Left ventricle myocardium inferior (tissue), 1 donor: ENCODE data around the gene SH3PXD2B. TPM values are rescaled to one million over a fixed set of nuclear protein-coding genes. Genes with fewer than 3 reads are reported as not detected.

ENCODE experiments used
- DNase-seq: peaks from one replicate; pipeline ENCODE4 v3.0.0-alpha.2; 2020
- H3K27ac ChIP-seq: fragments of 200-600 bp; replicated peaks from 2 replicates; pipeline ENCODE4 v1.8.0; 2021
- H3K27me3 ChIP-seq: fragments of 200-600 bp; 2 replicates; pipeline ENCODE4 v1.8.0; 2021; ENCODE audit warnings: low read depth
- H3K36me3 ChIP-seq: fragments of 200-600 bp; 2 replicates; pipeline ENCODE4 v1.8.0; 2021
- H3K4me1 ChIP-seq: fragments of 200-600 bp; 2 replicates; pipeline ENCODE4 v1.8.0; 2021
- H3K4me3 ChIP-seq: fragments of 200-600 bp; 2 replicates; pipeline ENCODE4 v1.8.0; 2021; ENCODE audit warnings: mild to moderate bottlenecking, moderate library complexity
- H3K9me3 ChIP-seq: fragments of 200-600 bp; replicated peaks from 2 replicates; pipeline ENCODE4 v1.8.0; 2021
- intact Hi-C: fragments of 100-400 bp; cut with micrococcal nuclease; formaldehyde crosslinking; loops from one replicate; pipeline ENCODE4 v1.11.0; 2022
- total RNA-seq: library from RNA; stranded (reverse); fragmentation: NEBNext Ultra II Directional; extraction: Animal tissue kit (Norgen Biotek cat#: 25700); gene quantifications from one replicate; pipeline ENCODE4 v1.2.1, GENCODE V29; 2021
- TF ChIP-seq, protein P1 (sequence below): fragments of 200-600 bp; IDR thresholded peaks from 2 replicates; pipeline ENCODE4 v1.8.0; 2021; ENCODE audit warnings: antibody characterized with exemption, mild to moderate bottlenecking, borderline replicate concordance
- donor health status: DM: no; HTN: yes; CAD: no; lungs with severe emphysema.

Gene SH3PXD2B
- total RNA-seq, 1 donor from 2014 or later, result 5.2 TPM

DNA sequence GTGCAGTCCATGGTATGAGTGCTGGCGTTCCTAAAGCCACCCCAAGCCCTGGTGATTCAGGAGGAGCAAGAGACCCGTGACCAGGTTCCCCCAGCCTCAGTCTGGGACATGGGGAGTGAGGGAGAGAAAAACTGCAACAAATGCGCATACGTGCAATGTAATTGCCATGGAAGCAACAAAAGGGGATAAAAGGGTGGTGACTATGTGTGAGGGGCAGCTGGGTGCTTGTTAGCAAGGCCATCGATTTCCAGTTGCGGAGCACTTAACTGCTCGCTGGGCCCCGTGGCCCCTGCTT, 709 bp upstream of the SH3PXD2B start:
- TF ChIP-seq, protein P1, sequence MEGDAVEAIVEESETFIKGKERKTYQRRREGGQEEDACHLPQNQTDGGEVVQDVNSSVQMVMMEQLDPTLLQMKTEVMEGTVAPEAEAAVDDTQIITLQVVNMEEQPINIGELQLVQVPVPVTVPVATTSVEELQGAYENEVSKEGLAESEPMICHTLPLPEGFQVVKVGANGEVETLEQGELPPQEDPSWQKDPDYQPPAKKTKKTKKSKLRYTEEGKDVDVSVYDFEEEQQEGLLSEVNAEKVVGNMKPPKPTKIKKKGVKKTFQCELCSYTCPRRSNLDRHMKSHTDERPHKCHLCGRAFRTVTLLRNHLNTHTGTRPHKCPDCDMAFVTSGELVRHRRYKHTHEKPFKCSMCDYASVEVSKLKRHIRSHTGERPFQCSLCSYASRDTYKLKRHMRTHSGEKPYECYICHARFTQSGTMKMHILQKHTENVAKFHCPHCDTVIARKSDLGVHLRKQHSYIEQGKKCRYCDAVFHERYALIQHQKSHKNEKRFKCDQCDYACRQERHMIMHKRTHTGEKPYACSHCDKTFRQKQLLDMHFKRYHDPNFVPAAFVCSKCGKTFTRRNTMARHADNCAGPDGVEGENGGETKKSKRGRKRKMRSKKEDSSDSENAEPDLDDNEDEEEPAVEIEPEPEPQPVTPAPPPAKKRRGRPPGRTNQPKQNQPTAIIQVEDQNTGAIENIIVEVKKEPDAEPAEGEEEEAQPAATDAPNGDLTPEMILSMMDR, result no peak
- Histone ChIP-seq H3K27me3 (no peaks in the 10 kb centered on the region), H3K4me3 (peak overlapping the region; percentile 86), H3K9me3 (no peaks in the 10 kb centered on the region), H3K4me1 (peaks cover 65% of the 10 kb centered on the region), H3K27ac (peak overlapping the region; percentile 63), H3K36me3 (no peaks in the 10 kb centered on the region)
- intact Hi-C loops, result no loop called here
- no peak for DNase-seq

DNA sequence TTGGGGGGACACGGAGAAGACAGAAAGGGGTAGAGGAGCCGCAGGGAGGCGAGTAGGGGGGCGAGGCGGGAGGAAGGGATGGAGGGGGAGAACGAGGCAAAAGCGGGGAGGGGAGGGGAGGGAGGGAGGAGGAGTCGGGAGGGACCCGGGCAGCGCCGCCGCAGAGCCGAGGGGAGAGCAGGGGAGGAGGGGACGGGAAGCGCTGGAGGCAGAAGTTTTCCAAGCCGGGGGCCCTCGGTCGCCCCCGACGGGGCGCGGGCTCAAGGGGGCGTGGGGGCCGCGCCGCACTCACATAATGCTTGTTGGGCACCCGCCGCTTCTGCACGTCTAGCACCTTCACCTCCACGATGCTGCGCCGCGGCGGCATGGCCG, 353 bp downstream of the SH3PXD2B start:
- Histone ChIP-seq H3K27ac (peak overlapping the region; percentile 86), H3K4me1 (peaks cover 61% of the 10 kb centered on the region), H3K4me3 (peak overlapping the region; percentile 86), H3K27me3 (no peaks in the 10 kb centered on the region), H3K36me3 (no peaks in the 10 kb centered on the region), H3K9me3 (no peaks in the 10 kb centered on the region)
- DNase-seq, result peak; percentile 50
- intact Hi-C loops, result no loop called here
- TF ChIP-seq, protein P1, result no peak

DNA sequence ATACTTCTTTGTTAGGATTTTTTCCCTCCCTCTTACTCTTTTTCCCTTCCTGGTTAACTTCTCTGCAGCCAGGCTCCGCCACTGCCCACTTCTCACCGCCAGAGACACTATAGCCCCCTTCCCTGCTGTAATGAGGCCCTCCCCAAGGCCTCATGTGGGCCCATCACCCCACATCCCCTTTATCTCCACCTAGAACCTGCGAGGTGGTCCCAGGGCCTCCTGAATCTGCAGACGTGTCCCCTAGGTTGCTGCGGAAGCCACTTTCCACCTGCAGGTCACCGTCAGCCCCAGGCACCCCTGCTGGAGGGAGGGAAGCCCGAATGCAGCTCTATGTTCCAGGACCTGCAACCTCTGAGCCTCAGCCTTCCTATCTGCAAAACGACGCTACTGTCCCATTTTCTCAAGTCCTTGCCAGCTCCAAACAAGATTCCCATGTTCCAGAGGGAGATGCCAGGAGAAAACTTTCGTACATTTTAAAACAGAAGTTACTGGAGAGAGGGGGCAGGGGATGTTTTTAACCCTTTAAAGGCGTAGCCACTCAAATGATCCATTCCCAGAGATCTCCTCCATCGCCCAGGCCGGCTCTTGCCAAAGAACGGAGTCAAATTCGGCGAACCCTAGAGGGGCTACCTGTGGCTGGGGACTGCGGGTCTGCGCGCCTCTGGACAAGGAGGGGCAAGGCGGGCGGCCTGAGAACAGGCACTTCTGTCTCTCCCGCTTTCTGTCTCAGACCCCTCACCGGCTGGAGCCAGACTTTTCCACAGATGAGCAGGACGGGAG, 929 bp downstream of the SH3PXD2B start:
- Histone ChIP-seq H3K36me3 (no peaks in the 10 kb centered on the region), H3K4me1 (peaks cover 55% of the 10 kb centered on the region), H3K27ac (peak overlapping the region; percentile 86), H3K9me3 (no peaks in the 10 kb centered on the region), H3K27me3 (no peaks in the 10 kb centered on the region), H3K4me3 (peak overlapping the region; percentile 86)
- DNase-seq, result no peak
- intact Hi-C loops, result no loop called here
- TF ChIP-seq, protein P1, result peak; percentile 47

- no peak for DNase-seq
- H3K4me3 ChIP-seq, result peak overlapping the region; percentile 86
- H3K4me1 ChIP-seq, result peaks cover 56% of the 10 kb centered on the region
- peak overlapping the region; percentile 86 for H3K27ac ChIP-seq
- H3K36me3 ChIP-seq, result no peaks in the 10 kb centered on the region
- intact Hi-C loops, result no loop called here
- no peaks in the 10 kb centered on the region for H3K9me3 ChIP-seq
- no peaks in the 10 kb centered on the region for H3K27me3 ChIP-seq
- TF ChIP-seq, protein P1, result no peak
These were observed 1.7 kb downstream of the SH3PXD2B start for GRCh38 chr5:172452398-172453205.

DNA sequence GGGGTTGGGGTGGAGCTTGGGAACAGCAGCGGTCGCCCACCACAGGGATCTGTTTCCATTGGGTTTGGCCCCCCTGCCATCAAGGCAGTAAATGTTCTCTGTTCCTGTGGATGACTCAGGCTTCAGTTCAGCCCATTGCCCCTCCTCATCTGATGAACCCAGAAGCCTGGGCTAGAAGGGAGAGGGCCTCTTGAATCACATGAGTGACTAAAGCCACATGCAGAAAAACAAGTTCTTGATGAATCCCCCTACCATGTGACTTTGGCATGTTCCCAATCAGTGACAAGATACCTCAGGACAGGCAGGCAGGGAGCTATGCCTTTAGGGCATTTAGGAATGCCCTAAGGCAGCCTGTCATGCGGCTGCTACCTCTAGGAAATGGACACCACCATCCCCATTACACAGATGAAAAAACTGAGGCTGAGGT, 2.5 kb downstream of the SH3PXD2B start:
- H3K4me3 ChIP-seq, result no peak overlapping the region
- H3K9me3 ChIP-seq, result no peaks in the 10 kb centered on the region
- H3K27ac ChIP-seq, result peak overlapping the region; percentile 86
- intact Hi-C loops, result no loop called here
- no peak for DNase-seq
- H3K4me1 ChIP-seq, result peaks cover 63% of the 10 kb centered on the region
- TF ChIP-seq, protein P1, result no peak
- no peaks in the 10 kb centered on the region for H3K27me3 ChIP-seq
- H3K36me3 ChIP-seq, result no peaks in the 10 kb centered on the region
